PFSK-1 (cell line): ENCODE measurements around the gene CASP2.
A peak's percentile ranks its signal among the peaks of the same experiment; 100 is the strongest.

Experiments
- POLR2AphosphoS5 ChIP-seq: IDR thresholded peaks from 2 replicates; pipeline ENCODE4 v1.6.1; 2012; ENCODE audit warnings: low read depth, mild to moderate bottlenecking, control low read depth, low read length, moderate library complexity
- SIN3A ChIP-seq: IDR thresholded peaks from 2 replicates; pipeline ENCODE4 v1.6.1; 2012; ENCODE audit warnings: mild to moderate bottlenecking, low read length, moderate library complexity, borderline replicate concordance; ENCODE audit not compliant: insufficient read depth
- TAF1 ChIP-seq: IDR thresholded peaks from 2 replicates; pipeline ENCODE4 v1.6.1; 2012; ENCODE audit warnings: low read length, control low read depth, borderline replicate concordance; ENCODE audit not compliant: insufficient read depth
- TF ChIP-seq, protein P1 (sequence below), 2 experiments: IDR thresholded peaks; 2 replicates each; pipeline versions ENCODE4 v1.6.1 to v1.8.0; 2011 to 2012; ENCODE audit warnings: low read depth in 2 of 2, low read length in 2 of 2, control low read depth in 1 of 2, inconsistent platforms in 1 of 2, mild to moderate bottlenecking in 1 of 2, moderate library complexity in 1 of 2; ENCODE audit not compliant: insufficient read depth in 1 of 2

DNA sequence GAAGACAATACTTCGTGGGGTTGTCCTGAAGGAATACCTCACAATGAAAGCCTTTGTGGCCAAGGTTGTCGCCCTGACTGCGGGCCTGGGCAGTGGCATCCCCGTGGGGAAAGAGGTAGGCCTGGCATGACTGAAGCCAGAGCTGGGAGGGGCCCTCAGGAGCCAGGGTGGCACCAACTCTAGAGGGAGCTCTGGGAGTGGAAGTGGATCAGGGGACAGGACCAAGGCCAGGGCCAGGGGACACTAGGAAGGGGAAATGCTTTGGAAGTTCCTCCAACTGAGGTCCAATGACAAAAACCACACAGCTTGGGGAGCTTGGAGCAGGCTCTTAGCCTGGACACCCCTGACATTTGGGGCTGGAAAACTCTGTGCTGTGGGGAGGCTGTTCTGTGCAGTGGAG lies 33.6 kb downstream of the CASP2 start:
- TF ChIP-seq POLR2AphosphoS5 (no peak), TAF1 (no peak), SIN3A (no peak)
- TF ChIP-seq, protein P1, sequence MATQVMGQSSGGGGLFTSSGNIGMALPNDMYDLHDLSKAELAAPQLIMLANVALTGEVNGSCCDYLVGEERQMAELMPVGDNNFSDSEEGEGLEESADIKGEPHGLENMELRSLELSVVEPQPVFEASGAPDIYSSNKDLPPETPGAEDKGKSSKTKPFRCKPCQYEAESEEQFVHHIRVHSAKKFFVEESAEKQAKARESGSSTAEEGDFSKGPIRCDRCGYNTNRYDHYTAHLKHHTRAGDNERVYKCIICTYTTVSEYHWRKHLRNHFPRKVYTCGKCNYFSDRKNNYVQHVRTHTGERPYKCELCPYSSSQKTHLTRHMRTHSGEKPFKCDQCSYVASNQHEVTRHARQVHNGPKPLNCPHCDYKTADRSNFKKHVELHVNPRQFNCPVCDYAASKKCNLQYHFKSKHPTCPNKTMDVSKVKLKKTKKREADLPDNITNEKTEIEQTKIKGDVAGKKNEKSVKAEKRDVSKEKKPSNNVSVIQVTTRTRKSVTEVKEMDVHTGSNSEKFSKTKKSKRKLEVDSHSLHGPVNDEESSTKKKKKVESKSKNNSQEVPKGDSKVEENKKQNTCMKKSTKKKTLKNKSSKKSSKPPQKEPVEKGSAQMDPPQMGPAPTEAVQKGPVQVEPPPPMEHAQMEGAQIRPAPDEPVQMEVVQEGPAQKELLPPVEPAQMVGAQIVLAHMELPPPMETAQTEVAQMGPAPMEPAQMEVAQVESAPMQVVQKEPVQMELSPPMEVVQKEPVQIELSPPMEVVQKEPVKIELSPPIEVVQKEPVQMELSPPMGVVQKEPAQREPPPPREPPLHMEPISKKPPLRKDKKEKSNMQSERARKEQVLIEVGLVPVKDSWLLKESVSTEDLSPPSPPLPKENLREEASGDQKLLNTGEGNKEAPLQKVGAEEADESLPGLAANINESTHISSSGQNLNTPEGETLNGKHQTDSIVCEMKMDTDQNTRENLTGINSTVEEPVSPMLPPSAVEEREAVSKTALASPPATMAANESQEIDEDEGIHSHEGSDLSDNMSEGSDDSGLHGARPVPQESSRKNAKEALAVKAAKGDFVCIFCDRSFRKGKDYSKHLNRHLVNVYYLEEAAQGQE (IDR thresholded peaks at IDR 0.05; ENCODE audit: insufficient read depth in 1 of 2, low read depth in 2 of 2, low read length in 2 of 2): peak; percentile 36 to 86; a peak in 3 of 4 replicates
